K562 (cell line): Measurements from ENCODE around the gene ZFP69. TPM values are rescaled to one million over a fixed set of nuclear protein-coding genes. Genes with fewer than 3 reads are reported as not detected.

Source experiments
- CREB1 ChIP-seq, 2 experiments: sonication (generic) in 1 of 2; formaldehyde crosslinking in 1 of 2; IDR thresholded peaks; 2 replicates each; pipeline versions ENCODE4 v1.6.1 to v1.8.0; 2012 to 2022; ENCODE audit warnings: inconsistent platforms in 1 of 2, mild to moderate bottlenecking in 1 of 2, missing genetic modification reagents in 1 of 2, moderate library complexity in 1 of 2
- ELF2 ChIP-seq: fragments of 250-450 bp; sonication (Bioruptor Pico); IDR thresholded peaks from 2 replicates; pipeline ENCODE4 v1.5.0; 2021; ENCODE audit warnings: mild to moderate bottlenecking
- ELK3 ChIP-seq: fragments of 450-650 bp; formaldehyde crosslinking; IDR thresholded peaks from 2 replicates; pipeline ENCODE4 v1.4.0; 2020; ENCODE audit warnings: mild to moderate bottlenecking
- FOXK1 ChIP-seq: sonication (generic); formaldehyde crosslinking; IDR thresholded peaks from 2 replicates; pipeline ENCODE4 v1.8.0; 2022; ENCODE audit warnings: missing genetic modification reagents, mild to moderate bottlenecking, borderline replicate concordance
- GMEB1 ChIP-seq: fragments of 250-450 bp; sonication (Bioruptor Pico); IDR thresholded peaks from 2 replicates; pipeline ENCODE4 v1.4.0; 2020; ENCODE audit warnings: mild to moderate bottlenecking
- HNRNPUL1 ChIP-seq: fragments of 200-400 bp; formaldehyde crosslinking; IDR thresholded peaks from 2 replicates; pipeline ENCODE4 v1.6.1; 2017; ENCODE audit warnings: low read length
- JUN ChIP-seq, 2 experiments: sonication (generic) in 1 of 2; formaldehyde crosslinking in 1 of 2; IDR thresholded peaks; 2 replicates each; pipeline versions ENCODE4 v1.6.1 to v1.8.0; 2012 to 2022; ENCODE audit warnings: borderline replicate concordance in 2 of 2, mild to moderate bottlenecking in 2 of 2, improper control_type of control experiment in 1 of 2, low read depth in 1 of 2, low read length in 1 of 2, missing genetic modification reagents in 1 of 2
- NFIC ChIP-seq: fragments of 450-650 bp; IDR thresholded peaks from 2 replicates; pipeline ENCODE4 v1.6.1; 2017; ENCODE audit warnings: mild to moderate bottlenecking, inconsistent platforms
- NONO ChIP-seq, 2 experiments: fragments of 200-400 bp in 1 of 2; fragments of 450-650 bp in 1 of 2; formaldehyde crosslinking in 1 of 2; IDR thresholded peaks; 2 replicates each; pipeline ENCODE4 v1.6.1; 2017; ENCODE audit warnings: low read depth in 2 of 2, mild to moderate bottlenecking in 2 of 2, moderate library complexity in 2 of 2, low read length in 1 of 2
- PURB ChIP-seq: sonication (generic); formaldehyde crosslinking; IDR thresholded peaks from 2 replicates; pipeline ENCODE4 v1.9.0; 2021; ENCODE audit warnings: low read depth, mild to moderate bottlenecking, missing genetic modification reagents
- RFX5 ChIP-seq: IDR thresholded peaks from 2 replicates; pipeline ENCODE4 v1.6.1; 2011; ENCODE audit warnings: low read depth, mild to moderate bottlenecking, improper control_type of control experiment, low read length
- SMARCA5 ChIP-seq: fragments of 450-650 bp; IDR thresholded peaks from 2 replicates; pipeline ENCODE4 v1.6.1; 2016
- ZBTB17 ChIP-seq: fragments of 450-650 bp; formaldehyde crosslinking; IDR thresholded peaks from 2 replicates; pipeline ENCODE4 v1.4.0; 2020; ENCODE audit warnings: mild to moderate bottlenecking
- ZMIZ1 ChIP-seq, 2 experiments: fragments of 150-350 bp in 1 of 2; IDR thresholded peaks; 2 replicates each; pipeline ENCODE4 v1.6.1; 2012 to 2016; ENCODE audit warnings: low read depth in 2 of 2, low read length in 2 of 2, mild to moderate bottlenecking in 1 of 2, moderate library complexity in 1 of 2
- polyA plus RNA-seq, 8 experiments: library from polyadenylated mRNA; depleted of rRNA in 4 of 8; stranded (reverse) in 5 of 8; unstranded in 3 of 8; fragments of >200 nt; fragmentation: Nextera tagmentation in 2 of 8; fragmentation: Illumina TruSeq in 1 of 8; extraction: Ambion mirVana in 2 of 8; extraction: Trizol in 1 of 8; gene quantifications; 2 replicates each; pipeline versions ENCODE4 v1.2.1 to v1.2.3, GENCODE V29; 2011 to 2014; ENCODE audit warnings: inconsistent platforms in 1 of 8, missing spikeins in 1 of 8
- total RNA-seq, 7 experiments: library from RNA; depleted of rRNA in 6 of 7; stranded (reverse); fragments of >200 nt in 6 of 7; fragmentation: Illumina TruSeq in 2 of 7; extraction: Trizol in 2 of 7; gene quantifications; 2 replicates each; pipeline versions ENCODE4 v1.2.1 to v1.2.3, GENCODE V29; 2011 to 2021; ENCODE audit warnings: low replicate concordance in 1 of 7

Gene ZFP69
- total and polyA plus RNA-seq, 9 of the 15 experiments (the other 6 are each of a cell fraction or from before 2014, with no cell fraction given) = 2.0 to 8.4 (median 5.7) TPM

GRCh38 chr1:40531381-40532061, 54.4 kb downstream of the ZFP69 start, which contains the start of gene ZNF684 (continued):
- TF ChIP-seq ZMIZ1 (IDR thresholded peaks at IDR 0.05; ENCODE audit: low read depth in 2 of 2, low read length in 2 of 2) (no peak), NFIC (no peak), ZBTB17 (no peak), NONO (IDR thresholded peaks at IDR 0.05; ENCODE audit: low read depth in 2 of 2, low read length in 1 of 2) (no peak), RFX5 (no peak), ELK3 (CRISPR knock-in tag) (no peak), FOXK1 (CRISPR knock-in tag) (no peak), JUN (IDR thresholded peaks at IDR 0.05; ENCODE audit: borderline replicate concordance, low read depth, low read length) (peak; percentile 54; the same call in 1 of the 2 replicates), JUN (CRISPR knock-in tag; IDR thresholded peaks at IDR 0.05; ENCODE audit: borderline replicate concordance) (peak; percentile 78; the same call in 1 of the 2 replicates), HNRNPUL1 (no peak), PURB (CRISPR knock-in tag) (no peak), ELF2 (CRISPR knock-in tag) (peak; percentile 74; the same call in 1 of the 2 replicates), CREB1 (IDR thresholded peaks at IDR 0.05) (peak; percentile 85), CREB1 (CRISPR knock-in tag; IDR thresholded peaks at IDR 0.05) (peak; percentile 85), GMEB1 (CRISPR knock-in tag) (peak; percentile 58; the same call in 1 of the 2 replicates), SMARCA5 (no peak)
